Bronchial epithelial cell (primary cell): ENCODE data around the gene EGR1. TPM values are rescaled to one million over a fixed set of nuclear protein-coding genes. Genes with fewer than 3 reads are reported as not detected.

Experiments used
- DNase-seq: peaks from one replicate; pipeline ENCODE4 v3.0.0-alpha.2; 2010; ENCODE audit warnings: low read depth
- FAIRE-seq: peaks from 2 replicates; lab custom pipeline; 2011; peaks lifted over from hg19 to GRCh38; lab: Jason Lieb, UNC
- H3K27me3 ChIP-seq: 2 replicates; pipeline ENCODE4 v1.5.1; 2011; ENCODE audit warnings: low read length; ENCODE audit not compliant: control insufficient read depth, insufficient read depth
- H3K36me3 ChIP-seq: 2 replicates; pipeline ENCODE4 v1.5.1; 2011; ENCODE audit warnings: low read length; ENCODE audit not compliant: control insufficient read depth, insufficient read depth
- H3K4me3 ChIP-seq: 2 replicates; pipeline ENCODE4 v1.5.1; 2011; ENCODE audit warnings: mild to moderate bottlenecking, low read depth, low read length, control low read depth
- CTCF ChIP-seq: IDR thresholded peaks from 2 replicates; pipeline ENCODE4 v1.5.1; 2011; ENCODE audit warnings: mild to moderate bottlenecking, moderate library complexity, low read length, control low read depth, inconsistent platforms; ENCODE audit not compliant: insufficient read depth, severe bottlenecking
- total RNA-seq: library from RNA; depleted of rRNA; stranded (reverse); fragments of >200 nt; gene quantifications from 2 replicates; pipeline ENCODE4 v1.2.1, GENCODE V29; 2014

The EGR1 gene
- total RNA-seq, 1 donor from 2014 or later: 9.0 TPM

DNA sequence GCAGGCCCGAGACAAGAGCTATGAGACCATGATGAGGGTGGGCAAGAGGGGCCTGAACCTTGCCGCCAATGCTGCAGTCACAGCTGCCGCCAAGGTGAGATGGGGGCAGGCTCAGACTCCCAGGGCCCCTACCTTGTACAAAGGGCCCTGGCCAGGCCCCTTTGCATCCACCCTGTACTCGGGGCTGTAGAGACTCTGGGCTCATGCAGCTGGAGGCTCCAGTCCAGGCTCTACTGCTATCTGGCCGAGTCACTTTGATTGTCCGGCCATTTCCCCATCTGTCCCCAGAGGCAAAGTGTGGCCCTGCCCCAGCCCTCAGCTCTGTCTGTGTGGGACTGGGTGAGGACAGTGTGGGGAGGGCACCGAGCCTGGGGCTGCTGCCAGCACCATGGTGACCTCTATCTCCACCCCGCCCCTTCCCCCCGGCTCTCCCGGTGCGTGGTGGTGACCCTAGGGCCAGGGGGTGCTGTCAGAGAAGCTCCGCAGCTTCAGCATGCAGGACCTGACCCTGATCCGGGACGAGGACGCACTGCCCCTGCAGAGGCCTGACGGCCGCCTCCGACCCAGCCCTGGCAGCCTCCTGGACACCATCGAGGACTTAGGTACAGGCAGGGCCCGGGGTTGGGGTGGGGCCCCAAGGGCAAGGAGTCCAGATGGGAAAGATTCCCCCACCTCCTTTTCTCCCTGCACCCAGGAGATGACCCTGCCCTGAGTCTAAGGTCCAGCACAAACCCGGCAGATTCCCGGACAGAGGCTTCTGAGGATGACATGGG lies 20.3 kb upstream of the EGR1 start:
- Histone ChIP-seq H3K36me3 (no peaks in the 10 kb centered on the region), H3K27me3 (no peaks in the 10 kb centered on the region), H3K4me3 (no peak overlapping the region)
- FAIRE-seq: no peak
- DNase-seq: no peak
- no peak for TF ChIP-seq CTCF

DNA sequence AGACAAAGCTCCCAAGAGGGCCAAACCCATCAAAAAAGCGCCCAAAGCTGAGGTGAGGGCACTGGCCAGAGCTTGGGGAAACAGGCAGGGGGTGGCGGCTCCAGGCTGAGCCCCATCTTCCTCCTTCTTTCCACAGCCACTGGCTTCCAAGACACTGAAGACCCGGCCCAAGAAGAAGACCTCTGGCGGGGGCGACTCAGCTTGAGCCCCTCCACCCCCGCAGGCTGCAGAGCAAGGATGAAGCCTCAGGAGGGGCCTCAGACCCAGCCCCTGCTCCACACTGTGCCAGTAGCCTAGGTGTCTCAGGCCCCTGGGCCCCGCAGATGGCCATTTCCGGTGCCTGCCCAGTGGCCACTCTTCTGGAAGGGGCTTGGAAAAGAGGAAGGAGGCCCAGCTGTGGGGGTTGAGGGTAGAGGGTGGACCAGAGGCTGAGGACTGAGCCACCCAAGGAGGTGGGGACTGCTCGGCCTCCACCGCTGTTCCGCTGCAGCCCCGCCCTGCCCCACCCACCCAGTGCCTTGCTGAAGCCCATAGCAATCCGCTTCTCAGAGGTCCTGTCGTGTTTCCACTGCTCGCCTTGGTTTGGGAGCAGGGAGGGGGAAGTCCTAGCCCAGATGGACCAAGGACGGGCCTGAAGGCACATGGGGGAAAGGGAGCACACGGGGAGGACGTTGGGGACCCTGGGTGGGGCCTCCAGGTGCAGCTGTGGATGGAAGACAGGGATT lies 19.6 kb upstream of the EGR1 start:
- Histone ChIP-seq H3K36me3 (no peaks in the 10 kb centered on the region), H3K4me3 (no peak overlapping the region), H3K27me3 (no peaks in the 10 kb centered on the region)
- TF ChIP-seq CTCF: no peak
- DNase-seq: no peak
- no peak for FAIRE-seq

DNA sequence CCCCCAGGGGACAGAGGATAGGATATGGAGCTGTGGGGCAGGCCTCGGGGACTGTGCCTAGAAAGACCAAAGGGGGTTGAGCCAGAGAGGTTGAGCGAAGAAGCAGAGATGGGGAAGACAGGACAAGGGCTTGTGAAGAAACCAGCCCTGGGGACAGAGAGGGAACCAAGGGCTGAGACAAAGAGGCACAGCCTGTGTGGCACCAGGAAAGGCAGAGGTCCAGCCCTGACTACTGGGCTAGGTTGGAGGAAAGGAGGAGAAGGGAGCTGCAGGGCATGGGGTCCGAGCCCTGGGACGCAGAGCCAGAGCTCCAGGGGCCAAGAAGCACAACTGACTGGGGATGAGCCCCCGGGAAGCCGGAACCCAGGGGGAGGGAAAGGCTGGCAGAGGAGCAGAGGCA lies 17.2 kb upstream of the EGR1 start:
- no peaks in the 10 kb centered on the region for H3K36me3 ChIP-seq
- H3K4me3 ChIP-seq: no peak overlapping the region
- no peaks in the 10 kb centered on the region for H3K27me3 ChIP-seq
- TF ChIP-seq CTCF: no peak
- no peak for FAIRE-seq
- DNase-seq: no peak

DNA sequence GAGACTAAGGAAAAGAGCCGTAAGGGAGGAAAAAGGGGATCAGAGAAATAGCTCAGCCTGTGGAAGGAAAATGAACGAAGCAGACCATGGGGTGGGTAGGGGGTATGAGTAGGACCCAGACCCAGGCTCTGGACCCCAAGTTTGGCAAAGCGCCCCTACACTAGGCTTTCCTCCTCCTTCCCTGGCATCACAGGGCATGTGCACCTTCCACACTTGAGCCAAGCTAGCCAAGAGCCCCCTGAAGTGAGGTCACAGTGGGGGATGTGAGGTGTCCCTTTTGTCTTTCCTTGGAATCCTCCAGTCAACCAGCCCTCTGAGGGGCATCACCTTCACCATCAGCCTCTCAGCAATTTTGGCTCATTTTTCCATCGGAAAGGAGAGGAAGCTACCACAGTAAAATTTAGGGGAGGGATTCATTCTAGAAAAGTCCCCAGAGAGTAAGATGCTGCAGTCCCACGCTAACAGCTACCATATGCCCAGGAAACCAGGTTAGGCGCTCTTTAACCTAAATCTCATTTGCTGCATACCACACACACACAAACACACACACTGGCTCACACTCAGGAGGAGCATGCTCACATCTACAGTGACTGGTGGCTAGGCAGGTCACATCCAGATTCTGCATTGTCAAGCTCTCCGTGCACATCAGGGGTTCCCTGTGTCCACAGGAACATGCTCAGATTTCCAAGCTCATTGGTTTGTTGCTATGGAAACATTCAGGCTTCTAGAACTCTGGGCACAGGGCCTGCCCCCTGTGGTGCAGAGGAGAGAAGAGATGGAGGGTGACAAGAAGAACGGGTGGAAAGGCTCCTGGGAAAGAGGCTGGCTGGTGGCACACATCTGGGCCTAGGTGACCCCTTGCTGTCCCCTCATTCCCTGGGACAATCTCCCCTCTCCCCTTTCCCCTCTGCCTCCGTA lies 16.5 kb upstream of the EGR1 start:
- no peaks in the 10 kb centered on the region for H3K36me3 ChIP-seq
- no peak for TF ChIP-seq CTCF
- FAIRE-seq: peak; percentile 13
- H3K27me3 ChIP-seq: no peaks in the 10 kb centered on the region
- no peak for DNase-seq
- no peak overlapping the region for H3K4me3 ChIP-seq

- H3K4me3 ChIP-seq: no peak overlapping the region
- FAIRE-seq: no peak
- peak; percentile 56 for DNase-seq
Observed at GRCh38 chr5:138449501-138450239, 15.6 kb upstream of the EGR1 start.

More at GRCh38 chr5:138449501-138450239, 15.6 kb upstream of the EGR1 start:
- no peaks in the 10 kb centered on the region for H3K36me3 ChIP-seq
- TF ChIP-seq CTCF: peak; percentile 95
- no peaks in the 10 kb centered on the region for H3K27me3 ChIP-seq
